Measurements from ENCODE around the gene ZNF277.
"Not testable (repeated sequence)": the region's sequence is repeated elsewhere in the genome, so short reads cannot be mapped to it uniquely, and the experiment has no call there.

ZNF277 gene

DNA sequence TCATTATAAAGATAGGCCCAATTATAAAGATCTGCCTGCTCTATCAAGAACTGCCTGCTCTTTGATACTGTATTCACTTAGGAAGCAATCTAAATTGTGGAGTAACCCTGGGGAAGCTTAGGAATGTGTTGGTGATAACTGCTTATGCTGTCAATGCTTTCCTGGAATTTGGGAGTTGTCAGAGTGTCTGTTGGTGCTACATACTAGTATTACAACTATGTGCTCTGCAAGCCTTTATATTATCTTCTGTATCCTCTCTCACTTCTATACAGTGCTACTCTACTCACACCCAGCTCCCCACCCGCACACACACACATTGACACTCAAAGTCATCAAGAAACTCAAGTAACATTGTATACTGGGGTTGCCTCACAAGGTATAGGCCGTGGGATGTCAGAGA lies 6.1 kb downstream of the ZNF277 start:
- no peak for DNase-seq

DNA sequence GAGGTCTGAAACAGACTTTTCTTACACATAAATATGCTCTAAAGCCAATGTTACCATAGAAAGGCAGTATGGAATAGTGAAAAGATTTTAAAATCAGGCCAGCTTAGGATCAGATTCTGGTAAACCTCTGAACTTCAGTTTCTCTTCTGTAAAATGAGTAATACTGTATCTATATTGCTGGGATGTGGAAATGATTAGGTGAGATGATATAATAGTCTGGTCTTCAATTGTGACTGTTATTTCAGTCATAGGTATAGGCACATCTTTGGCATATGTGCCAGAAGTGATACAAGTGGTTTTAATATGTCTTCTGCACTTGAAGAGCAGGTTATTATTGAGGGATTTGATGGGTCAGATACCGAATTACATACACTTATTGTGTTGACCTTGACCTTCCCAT lies 7.2 kb downstream of the ZNF277 start:
- DNase-seq, result no peak

- DNase-seq, result no peak
Measured at GRCh38 chr7:112214268-112214667, 7.8 kb downstream of the ZNF277 start.

DNA sequence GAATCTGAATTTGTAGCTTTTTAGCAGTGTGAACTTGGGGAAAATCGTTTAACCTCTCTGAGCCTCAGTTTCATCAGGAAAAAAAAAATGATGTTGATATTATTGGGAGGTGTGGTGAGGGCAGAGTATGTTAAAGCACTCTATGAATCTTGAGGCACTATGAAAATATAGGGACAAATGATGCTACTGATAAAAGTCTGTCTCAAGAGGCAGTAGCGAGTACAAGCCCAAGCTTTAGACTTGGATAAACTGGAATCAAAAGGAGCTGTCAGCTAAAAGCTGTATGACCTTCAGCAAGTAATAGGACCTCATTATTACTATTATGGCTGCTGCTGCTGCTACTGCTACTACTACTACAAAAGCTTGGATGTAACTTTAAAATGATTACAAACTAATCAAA lies 8.4 kb downstream of the ZNF277 start:
- no peak for DNase-seq

GRCh38 chr7:112215787-112216186 lies 9.3 kb downstream of the ZNF277 start:
- DNase-seq, result no peak

GRCh38 chr7:112220877-112221434 lies 14.5 kb downstream of the ZNF277 start:
- DNase-seq, result no peak

DNA sequence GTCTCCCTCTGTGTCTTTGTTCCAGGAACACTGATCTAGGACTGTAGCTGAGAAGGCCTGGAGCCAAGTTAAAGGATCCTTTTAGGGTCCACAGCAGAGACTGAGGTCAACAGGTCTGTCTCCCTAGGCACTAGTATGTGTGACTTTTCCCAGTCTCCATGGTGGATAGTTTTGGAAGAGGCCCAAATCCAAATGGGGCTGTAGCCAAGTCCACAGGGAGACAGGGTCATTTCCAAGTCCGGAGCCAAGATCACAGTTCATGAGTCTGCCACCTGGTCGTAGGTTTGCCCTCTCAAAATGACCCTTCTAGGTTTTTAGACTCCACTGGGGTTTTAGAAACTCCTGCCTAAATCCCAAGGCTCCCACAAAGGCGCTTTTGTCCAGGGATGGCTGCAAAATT lies 16.8 kb downstream of the ZNF277 start:
- DNase-seq, result no peak

DNA sequence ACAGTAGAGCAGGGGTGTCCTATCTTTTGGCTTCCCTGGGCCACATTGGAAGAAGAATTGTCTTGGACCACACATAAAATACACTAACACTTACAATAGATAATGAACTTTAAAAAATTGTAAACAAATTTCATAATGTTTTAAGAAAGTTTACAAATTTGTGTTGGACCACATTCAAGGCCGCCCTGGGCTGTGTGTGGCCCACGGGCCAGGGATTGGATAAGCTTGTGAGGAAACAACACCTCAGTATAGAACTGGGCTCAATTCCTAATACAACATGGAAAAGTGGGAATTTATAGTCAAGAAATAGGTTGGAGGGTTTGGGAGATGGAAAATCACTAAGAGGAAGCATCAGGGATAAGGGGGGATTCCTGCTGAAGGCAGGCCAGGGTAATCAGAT lies 17.7 kb downstream of the ZNF277 start:
- DNase-seq, result no peak

- no peak for DNase-seq
Measured at GRCh38 chr7:112225006-112225405, 18.5 kb downstream of the ZNF277 start.

GRCh38 chr7:112226701-112227276 lies 20.3 kb downstream of the ZNF277 start:
- DNase-seq, result no peak

DNA sequence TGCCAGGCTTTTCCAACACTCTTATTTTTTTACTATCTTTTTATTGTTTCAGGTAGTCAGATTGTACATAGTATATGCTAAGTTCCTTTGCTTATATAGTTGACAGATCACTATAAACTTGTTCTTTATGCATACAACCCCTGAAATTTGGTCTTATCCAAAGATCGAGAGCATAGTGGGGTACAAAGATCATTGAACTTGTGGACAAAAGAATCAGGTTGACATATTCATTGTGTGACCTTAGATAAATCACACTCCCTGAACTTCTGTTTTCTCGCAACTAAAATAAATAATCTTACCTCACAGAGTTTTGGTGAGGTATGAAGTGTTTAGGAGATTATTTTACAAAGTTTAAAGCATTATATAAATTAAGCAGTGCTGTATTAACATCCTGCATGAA lies 22.1 kb downstream of the ZNF277 start:
- no peak for DNase-seq

DNA sequence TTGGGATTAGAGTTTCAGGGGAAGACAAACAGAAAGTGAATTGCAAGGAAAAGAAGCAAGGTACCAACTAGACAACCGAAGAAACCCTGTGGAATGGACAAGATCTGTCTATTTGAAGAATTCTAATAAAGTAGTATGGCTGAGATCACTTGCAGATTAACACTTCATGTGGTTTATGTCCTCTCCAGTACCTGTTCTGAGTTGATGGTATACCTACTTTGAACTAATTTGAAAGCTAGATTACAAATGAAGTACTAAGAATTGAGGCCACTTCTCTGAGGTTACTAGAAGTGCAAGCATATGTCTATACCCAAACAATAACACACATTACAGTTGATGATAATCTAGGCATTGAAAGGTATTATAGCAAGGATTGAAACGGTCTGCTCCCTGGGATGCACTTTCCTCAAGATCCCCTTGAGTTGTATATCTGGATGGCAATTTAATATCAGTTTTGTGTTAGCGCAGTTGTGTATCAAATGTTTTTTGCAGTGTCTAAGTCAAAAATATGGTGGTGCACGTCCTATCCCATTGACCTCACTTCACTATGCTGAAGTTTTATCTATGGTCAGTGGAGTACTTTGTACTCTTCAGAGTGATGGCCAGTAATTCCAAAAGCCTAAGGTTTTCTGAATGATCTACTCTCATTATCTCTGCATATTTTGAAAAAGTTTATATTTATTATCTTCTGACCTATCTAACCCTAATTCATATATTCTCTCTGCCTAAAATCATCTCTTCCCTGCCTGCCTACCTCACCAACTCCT lies 25.9 kb downstream of the ZNF277 start:
- no peak for DNase-seq

DNA sequence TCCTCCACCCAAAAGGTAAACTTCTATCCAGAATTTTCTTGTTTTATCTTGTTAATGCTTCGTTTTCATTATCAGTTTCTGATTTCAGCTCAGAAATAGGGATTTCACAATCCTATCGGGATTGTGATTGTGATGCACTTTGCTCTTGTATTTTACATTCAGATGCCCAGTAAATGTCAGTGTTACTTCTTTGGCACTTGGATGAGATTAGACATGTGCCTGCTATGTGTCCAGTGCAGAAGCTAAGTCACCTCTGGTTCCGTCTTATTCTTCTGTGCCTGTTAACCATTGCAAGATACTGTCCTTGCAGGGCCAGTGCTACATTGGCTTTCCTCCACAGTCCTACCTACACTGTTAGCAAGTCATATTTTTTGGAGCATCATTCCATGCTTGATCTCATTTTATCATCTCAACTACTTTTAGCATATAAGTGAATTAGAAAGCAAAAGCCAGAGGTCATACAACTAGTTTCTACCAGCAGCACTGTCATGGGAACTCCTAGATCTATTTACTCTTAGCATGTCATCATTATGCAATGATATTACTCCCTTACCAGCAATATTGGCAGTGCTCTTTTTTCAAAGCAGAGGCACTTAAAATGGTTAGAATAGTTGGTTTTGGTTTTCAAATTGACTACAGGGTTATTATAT lies 26.7 kb downstream of the ZNF277 start:
- DNase-seq, result peak; percentile 4 to 26 (median 17)

GRCh38 chr7:112234147-112234546 lies 27.7 kb downstream of the ZNF277 start:
- no peak for DNase-seq

DNA sequence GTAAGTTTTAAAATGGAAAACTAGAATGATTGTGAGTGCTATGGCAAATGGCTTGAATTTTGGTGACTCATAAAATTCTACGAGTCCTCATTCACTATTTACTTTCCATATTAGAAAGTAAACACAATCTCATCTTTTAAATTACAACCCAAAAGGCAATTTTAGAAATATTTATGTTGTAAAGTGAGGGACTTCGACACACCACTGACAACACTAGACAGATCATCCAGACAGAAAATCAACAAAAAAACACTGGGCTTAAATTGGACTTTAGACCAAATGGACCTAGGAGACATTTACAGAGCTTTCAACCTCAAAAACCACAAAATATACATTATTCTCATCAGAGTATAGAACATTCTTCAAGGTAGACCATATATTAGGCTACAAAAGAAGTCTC lies 30.1 kb downstream of the ZNF277 start:
- no peak for DNase-seq

DNA sequence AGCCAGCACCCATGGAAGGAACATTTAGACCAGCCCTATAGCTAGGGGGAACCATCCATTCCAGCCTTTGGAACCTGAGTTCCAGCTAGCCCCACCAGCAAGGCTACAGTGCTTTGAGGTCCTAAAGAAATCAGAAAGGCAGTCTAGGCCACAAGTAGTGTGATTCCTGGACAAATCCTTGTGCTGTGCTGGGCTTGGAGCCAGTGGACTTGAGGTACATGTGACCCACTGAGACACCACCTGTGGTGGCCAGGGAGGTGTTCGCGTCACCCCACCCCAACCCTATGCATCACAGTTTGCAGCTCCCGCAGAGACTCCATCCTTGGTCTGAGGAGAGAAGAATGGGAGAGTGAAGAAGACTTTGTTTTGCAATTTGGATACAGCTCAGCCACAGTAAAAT lies 31.8 kb downstream of the ZNF277 start:
- DNase-seq, result no peak

DNA sequence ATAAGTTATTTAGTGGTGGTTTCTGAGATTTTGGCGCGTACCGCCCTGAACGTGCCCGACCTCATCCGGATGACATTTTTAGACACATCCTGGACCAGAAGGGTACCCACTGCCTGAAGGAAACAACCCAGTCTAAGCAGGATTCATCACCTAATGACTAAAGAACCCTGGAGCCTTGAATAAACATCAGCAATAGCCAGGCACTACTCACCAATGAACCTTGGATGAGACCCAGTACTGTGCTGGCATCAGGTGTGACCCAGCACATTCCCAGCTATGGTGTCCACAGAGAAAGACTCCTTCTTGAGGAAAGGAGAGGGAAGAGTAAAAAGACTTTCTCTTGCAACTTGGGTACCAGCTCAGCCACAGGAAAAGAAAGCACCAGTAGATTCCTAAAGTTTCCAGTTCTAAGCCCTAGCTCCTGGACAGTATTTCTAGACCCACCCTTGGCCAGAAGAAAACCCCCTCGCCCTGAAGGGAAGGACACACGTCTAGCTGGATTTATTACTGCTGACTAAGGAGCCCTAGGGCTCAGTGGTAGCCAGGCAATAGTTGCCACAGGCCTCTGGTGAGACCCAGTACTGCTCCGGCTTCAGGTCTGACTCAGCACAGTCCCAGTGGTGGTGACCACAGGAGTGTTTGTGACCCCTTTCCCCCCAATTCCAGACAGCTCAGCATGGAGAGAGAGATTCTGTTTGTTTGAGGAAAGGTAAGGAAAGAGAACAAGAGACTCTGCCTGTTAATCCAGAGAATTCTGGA lies 32.5 kb downstream of the ZNF277 start:
- no peak for DNase-seq

- no peak for DNase-seq
Measured at GRCh38 chr7:112248598-112248997, 42.1 kb downstream of the ZNF277 start.

DNA sequence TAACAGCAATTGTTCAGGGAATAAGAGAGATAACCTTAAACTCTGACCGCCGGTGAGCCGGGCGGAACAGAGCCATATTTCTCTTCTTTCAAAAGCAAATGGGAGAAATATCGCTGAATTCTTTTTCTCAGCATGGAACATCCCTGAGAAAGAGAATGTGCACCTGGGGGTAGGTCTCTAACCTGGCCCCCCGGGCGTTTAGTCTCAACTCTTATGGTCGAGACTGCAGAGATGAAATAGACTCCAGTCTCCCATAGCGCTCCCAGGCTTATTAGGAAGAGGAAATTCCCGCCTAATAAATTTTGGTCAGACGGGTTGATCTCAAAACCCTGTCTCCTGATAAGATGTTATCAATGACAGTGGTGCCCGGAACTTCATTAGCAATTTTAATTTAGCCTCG lies 43.5 kb downstream of the ZNF277 start:
- not testable (repeated sequence) for DNase-seq

- DNase-seq, result no peak
Measured at GRCh38 chr7:112252141-112252540, 45.6 kb downstream of the ZNF277 start.

GRCh38 chr7:112252691-112253090 lies 46.2 kb downstream of the ZNF277 start:
- DNase-seq, result no peak

GRCh38 chr7:112254156-112254555 lies 47.7 kb downstream of the ZNF277 start:
- no peak for DNase-seq

DNA sequence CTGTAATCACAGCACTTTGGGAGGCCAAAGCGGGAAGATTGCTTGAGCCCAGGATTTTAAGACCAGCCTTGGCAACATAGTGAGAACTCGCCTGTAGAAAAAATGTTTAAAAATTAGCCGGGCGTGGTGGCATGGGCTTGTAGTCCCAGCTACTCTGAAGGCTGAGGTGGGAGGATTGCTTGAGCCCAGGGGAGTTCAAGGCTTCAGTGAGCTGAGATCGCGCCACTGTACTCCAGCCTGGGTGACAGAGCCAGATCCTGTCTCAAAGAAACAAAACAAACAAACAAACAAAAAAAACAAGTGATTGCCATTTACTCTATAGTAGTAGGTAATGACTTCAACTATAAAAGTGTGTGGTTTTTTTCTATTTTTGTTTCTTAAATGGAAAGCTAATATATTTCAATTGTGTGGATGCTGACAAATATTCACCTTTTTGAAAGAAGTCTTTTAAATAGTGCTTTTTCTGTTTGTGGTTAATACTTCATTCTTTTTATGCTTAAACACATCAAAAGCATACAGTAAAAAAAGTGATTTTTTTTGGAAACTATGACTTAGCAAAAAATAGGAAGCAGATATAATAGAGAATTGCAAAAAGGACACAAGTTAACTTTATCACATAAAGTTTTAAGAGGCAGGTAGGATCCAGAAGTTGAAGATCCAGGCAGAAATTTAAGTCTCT lies 48.4 kb downstream of the ZNF277 start:
- no peak for DNase-seq
